GM23338 (cell line): ENCODE measurements around the gene SDHAF2. TPM values are rescaled to one million over a fixed set of nuclear protein-coding genes. Genes with fewer than 3 reads are reported as not detected.

Source experiments
- ATAC-seq: fragments of 200-7000 bp; cut with Tn5 transposase; 3 replicates; pipeline ENCODE4 v1.9.1; 2020
- DNase-seq: peaks from one replicate; pipeline ENCODE4 v3.0.0-alpha.2; 2015; ENCODE audit warnings: low spot score
- H2AFZ ChIP-seq: fragments of 200-600 bp; sonication (generic); 2 replicates; pipeline ENCODE4 v1.8.0; 2016; ENCODE audit warnings: antibody characterized with exemption, mild to moderate bottlenecking, moderate library complexity
- H3F3A ChIP-seq: fragments of 200-600 bp; sonication (generic); replicated peaks from 2 replicates; pipeline ENCODE4 v1.8.0; 2017; ENCODE audit warnings: antibody characterized with exemption, mixed run types, low read depth
- H3K27ac ChIP-seq: fragments of 200-600 bp; sonication (generic); 2 replicates; pipeline ENCODE4 v1.6.1; 2016; ENCODE audit warnings: low read depth
- H3K27me3 ChIP-seq: fragments of 200-600 bp; sonication (generic); 2 replicates; pipeline ENCODE4 v1.8.0; 2016; ENCODE audit warnings: mild to moderate bottlenecking, mixed run types, moderate library complexity; ENCODE audit not compliant: insufficient read depth
- H3K36me3 ChIP-seq: fragments of 200-600 bp; sonication (generic); 2 replicates; pipeline ENCODE4 v1.8.0; 2016; ENCODE audit warnings: mild to moderate bottlenecking; ENCODE audit not compliant: insufficient read depth
- H3K4me1 ChIP-seq: fragments of 200-600 bp; sonication (generic); 2 replicates; pipeline ENCODE4 v1.8.0; 2016; ENCODE audit warnings: mild to moderate bottlenecking, moderate library complexity; ENCODE audit not compliant: insufficient read depth
- H3K4me2 ChIP-seq: fragments of 200-600 bp; sonication (generic); 2 replicates; pipeline ENCODE4 v1.7.1; 2017; ENCODE audit warnings: mixed run types
- H3K4me3 ChIP-seq: fragments of 200-600 bp; sonication (generic); 2 replicates; pipeline ENCODE4 v1.6.1; 2016; ENCODE audit warnings: mixed run types
- H3K79me2 ChIP-seq: fragments of 200-600 bp; sonication (generic); replicated peaks from 2 replicates; pipeline ENCODE4 v1.8.0; 2017; ENCODE audit warnings: mild to moderate bottlenecking; ENCODE audit not compliant: insufficient read depth
- H3K9me2 ChIP-seq: fragments of 200-600 bp; sonication (generic); 2 replicates; pipeline ENCODE4 v1.8.0; 2017; ENCODE audit not compliant: insufficient read depth
- H4K20me1 ChIP-seq: fragments of 200-600 bp; sonication (generic); replicated peaks from 2 replicates; pipeline ENCODE4 v1.8.0; 2017; ENCODE audit warnings: mild to moderate bottlenecking; ENCODE audit not compliant: insufficient read depth
- H3K27ac Mint-ChIP-seq: 2 replicates; pipeline ENCODE4 v1.8.0; 2020; ENCODE audit warnings: inconsistent platforms, mild to moderate bottlenecking, moderate library complexity, mixed read lengths
- H3K27me3 Mint-ChIP-seq: 3 replicates; pipeline ENCODE4 v1.8.0; 2022; ENCODE audit warnings: low read depth, mild to moderate bottlenecking, moderate library complexity, mixed read lengths, inconsistent platforms; ENCODE audit not compliant: insufficient read depth, poor library complexity
- H3K36me3 Mint-ChIP-seq: 3 replicates; pipeline ENCODE4 v1.8.0; 2021; ENCODE audit warnings: low read depth, mild to moderate bottlenecking, inconsistent platforms, moderate library complexity, mixed read lengths
- H3K4me1 Mint-ChIP-seq: 3 replicates; pipeline ENCODE4 v1.8.0; 2020; ENCODE audit warnings: mild to moderate bottlenecking, inconsistent platforms, mixed read lengths
- H3K4me3 Mint-ChIP-seq: 3 replicates; pipeline ENCODE4 v1.8.0; 2021; ENCODE audit warnings: moderate library complexity, mild to moderate bottlenecking, inconsistent platforms, mixed read lengths
- H3K9me3 Mint-ChIP-seq: 3 replicates; pipeline ENCODE4 v1.8.0; 2020; ENCODE audit warnings: moderate library complexity, mild to moderate bottlenecking, inconsistent platforms, mixed read lengths
- EZH2phosphoT487 ChIP-seq: fragments of 200-600 bp; sonication (generic); IDR thresholded peaks from one replicate; pipeline ENCODE4 v1.8.1; 2018; ENCODE audit warnings: antibody characterized with exemption; ENCODE audit not compliant: unreplicated experiment
- NANOG ChIP-seq: IDR thresholded peaks from 2 replicates; pipeline ENCODE4 v1.6.1; 2016; ENCODE audit warnings: antibody characterized with exemption, borderline replicate concordance
- POLR2AphosphoS5 ChIP-seq: IDR thresholded peaks from 2 replicates; pipeline ENCODE4 v1.6.1; 2016; ENCODE audit warnings: antibody characterized with exemption, low read depth
- STAT1 ChIP-seq: IDR thresholded peaks from one replicate; pipeline ENCODE4 v1.6.1; 2016; ENCODE audit warnings: antibody characterized with exemption; ENCODE audit not compliant: unreplicated experiment
- ZNF331 ChIP-seq: fragments of 250-450 bp; sonication (Bioruptor Pico); IDR thresholded peaks from 2 replicates; pipeline ENCODE4 v1.5.0; 2020; ENCODE audit warnings: low read depth, mild to moderate bottlenecking, moderate library complexity
- polyA plus RNA-seq: library from polyadenylated mRNA; unstranded; fragments of >200 nt; fragmentation: Nextera tagmentation; extraction: Ambion mirVana; gene quantifications from 2 replicates; pipeline ENCODE4 v1.2.1, GENCODE V29; 2016
- total RNA-seq: library from RNA; depleted of rRNA; stranded (reverse); fragments of >200 nt; shearing (Covaris generic); gene quantifications from 2 replicates; pipeline ENCODE4 v1.2.3, GENCODE V29; 2014
- TF ChIP-seq, protein P1 (sequence below), 2 experiments: fragments of 200-600 bp in 1 of 2; sonication (generic) in 1 of 2; conservative IDR thresholded peaks; 2 replicates each; pipeline versions ENCODE4 v1.5.1 to v1.6.1; 2016 to 2017; ENCODE audit warnings: antibody characterized with exemption in 2 of 2, low read depth in 2 of 2, mild to moderate bottlenecking in 2 of 2, moderate library complexity in 1 of 2
- TF ChIP-seq, protein P2 (sequence below): IDR thresholded peaks from one replicate; pipeline ENCODE4 v1.6.1; 2018; ENCODE audit warnings: antibody characterized with exemption; ENCODE audit not compliant: unreplicated experiment

The SDHAF2 gene
- total and polyA plus RNA-seq, 2 experiments from 2014 or later, result 53.8 to 57.0 TPM

DNA sequence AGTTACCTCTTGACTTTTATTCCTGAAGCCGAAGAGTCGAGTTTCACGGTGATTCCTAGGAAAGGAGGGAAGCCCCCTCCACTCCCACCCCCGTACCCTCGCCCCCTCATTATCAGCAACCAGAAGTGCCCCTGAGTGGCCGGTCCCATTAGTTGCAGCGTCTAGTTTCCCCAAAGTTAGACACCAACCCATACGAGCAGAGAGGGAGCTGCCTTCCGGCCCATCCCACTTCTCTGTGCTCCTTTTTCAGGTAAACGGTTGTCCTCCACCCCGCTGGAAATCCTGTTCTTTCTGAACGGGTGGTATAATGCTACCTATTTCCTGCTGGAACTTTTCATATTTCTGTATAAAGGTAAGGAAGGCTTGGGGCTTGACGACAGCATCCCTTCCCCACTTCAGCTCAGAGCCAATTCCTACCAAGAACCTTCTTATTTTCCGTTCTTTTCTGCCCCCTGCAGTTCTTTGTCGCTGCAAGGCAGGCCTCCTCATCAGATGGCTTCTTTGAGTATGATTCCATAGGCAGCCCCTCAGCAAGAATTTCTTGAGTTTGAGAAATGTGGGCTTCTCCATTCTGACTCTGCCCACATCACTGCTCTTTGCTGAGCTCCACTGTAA, 36.8 kb upstream of the SDHAF2 start:
- peaks cover 39% of the 10 kb centered on the region for H3K36me3 Mint-ChIP-seq
- Histone ChIP-seq H3K27ac (peak overlapping the region; percentile 70; the same call in 1 of the 2 replicates), H3K79me2 (no peaks in the 10 kb centered on the region), H4K20me1 (no peaks in the 10 kb centered on the region), H2AFZ (peak overlapping the region; percentile 99), H3K36me3 (peaks cover 10% of the 10 kb centered on the region; the same call in 1 of the 2 replicates), H3K4me3 (peak overlapping the region; percentile 90), H3F3A (peaks cover 18% of the 10 kb centered on the region; the same call in 1 of the 2 replicates), H3K4me1 (peaks cover 4% of the 10 kb centered on the region; the same call in 1 of the 2 replicates), H3K9me2 (no peaks in the 10 kb centered on the region), H3K27me3 (no peaks in the 10 kb centered on the region), H3K4me2 (peak overlapping the region; percentile 95)
- peaks cover 20% of the 10 kb centered on the region for H3K27me3 Mint-ChIP-seq
- peak; percentile 43 for DNase-seq
- TF ChIP-seq STAT1 (no peak), ZNF331 (CRISPR knock-in tag) (no peak)
- TF ChIP-seq, protein P1, sequence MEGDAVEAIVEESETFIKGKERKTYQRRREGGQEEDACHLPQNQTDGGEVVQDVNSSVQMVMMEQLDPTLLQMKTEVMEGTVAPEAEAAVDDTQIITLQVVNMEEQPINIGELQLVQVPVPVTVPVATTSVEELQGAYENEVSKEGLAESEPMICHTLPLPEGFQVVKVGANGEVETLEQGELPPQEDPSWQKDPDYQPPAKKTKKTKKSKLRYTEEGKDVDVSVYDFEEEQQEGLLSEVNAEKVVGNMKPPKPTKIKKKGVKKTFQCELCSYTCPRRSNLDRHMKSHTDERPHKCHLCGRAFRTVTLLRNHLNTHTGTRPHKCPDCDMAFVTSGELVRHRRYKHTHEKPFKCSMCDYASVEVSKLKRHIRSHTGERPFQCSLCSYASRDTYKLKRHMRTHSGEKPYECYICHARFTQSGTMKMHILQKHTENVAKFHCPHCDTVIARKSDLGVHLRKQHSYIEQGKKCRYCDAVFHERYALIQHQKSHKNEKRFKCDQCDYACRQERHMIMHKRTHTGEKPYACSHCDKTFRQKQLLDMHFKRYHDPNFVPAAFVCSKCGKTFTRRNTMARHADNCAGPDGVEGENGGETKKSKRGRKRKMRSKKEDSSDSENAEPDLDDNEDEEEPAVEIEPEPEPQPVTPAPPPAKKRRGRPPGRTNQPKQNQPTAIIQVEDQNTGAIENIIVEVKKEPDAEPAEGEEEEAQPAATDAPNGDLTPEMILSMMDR (conservative IDR thresholded peaks at IDR 0.05; ENCODE audit: low read depth in 2 of 2), result peak; percentile 7 to 42; a peak in 3 of 4 replicates
- H3K9me3 Mint-ChIP-seq, result peaks cover 11% of the 10 kb centered on the region; the same call in 1 of the 3 replicates
- peak overlapping the region; percentile 98 for H3K4me3 Mint-ChIP-seq
- H3K4me1 Mint-ChIP-seq, result peaks cover 14% of the 10 kb centered on the region
- ATAC-seq, result peak; percentile 26
- peak overlapping the region; percentile 94 for H3K27ac Mint-ChIP-seq

DNA sequence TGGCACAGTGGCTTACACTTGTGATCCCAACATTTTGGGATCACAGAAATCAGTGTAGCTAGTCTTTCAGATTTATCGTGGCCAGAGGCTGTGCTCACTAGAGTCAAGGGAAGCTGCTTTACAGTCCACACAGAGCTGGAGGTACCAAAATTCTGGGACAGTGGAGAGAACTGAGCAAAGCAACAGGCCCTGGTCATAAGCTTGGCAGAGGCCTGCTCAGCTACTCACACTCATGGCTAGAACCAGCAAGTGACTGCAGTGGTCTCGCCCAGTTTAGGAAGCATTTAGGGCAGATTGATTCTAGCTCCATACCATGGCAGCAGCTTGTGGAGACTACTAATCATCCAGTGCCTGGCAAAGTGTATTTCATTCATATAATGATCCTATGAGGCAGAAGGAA, 28.8 kb upstream of the SDHAF2 start:
- Histone ChIP-seq H3F3A (peaks cover 27% of the 10 kb centered on the region), H2AFZ (no peak overlapping the region), H3K4me2 (no peak overlapping the region), H3K27ac (no peak overlapping the region), H3K4me1 (no peaks in the 10 kb centered on the region), H3K9me2 (no peaks in the 10 kb centered on the region), H3K4me3 (no peak overlapping the region), H4K20me1 (peaks cover 15% of the 10 kb centered on the region), H3K36me3 (peaks cover 39% of the 10 kb centered on the region), H3K27me3 (no peaks in the 10 kb centered on the region), H3K79me2 (no peaks in the 10 kb centered on the region)
- no peaks in the 10 kb centered on the region; the same call in 2 of the 3 replicates for H3K9me3 Mint-ChIP-seq
- TF ChIP-seq POLR2AphosphoS5 (no peak), EZH2phosphoT487 (no peak)
- H3K27me3 Mint-ChIP-seq, result peaks cover 2% of the 10 kb centered on the region
- no peaks in the 10 kb centered on the region for H3K4me1 Mint-ChIP-seq
- peak; percentile 31; the same call in 2 of the 3 replicates for ATAC-seq
- H3K36me3 Mint-ChIP-seq, result peaks cover 57% of the 10 kb centered on the region
- no peak for DNase-seq
- H3K4me3 Mint-ChIP-seq, result no peak overlapping the region
- no peak overlapping the region for H3K27ac Mint-ChIP-seq

DNA sequence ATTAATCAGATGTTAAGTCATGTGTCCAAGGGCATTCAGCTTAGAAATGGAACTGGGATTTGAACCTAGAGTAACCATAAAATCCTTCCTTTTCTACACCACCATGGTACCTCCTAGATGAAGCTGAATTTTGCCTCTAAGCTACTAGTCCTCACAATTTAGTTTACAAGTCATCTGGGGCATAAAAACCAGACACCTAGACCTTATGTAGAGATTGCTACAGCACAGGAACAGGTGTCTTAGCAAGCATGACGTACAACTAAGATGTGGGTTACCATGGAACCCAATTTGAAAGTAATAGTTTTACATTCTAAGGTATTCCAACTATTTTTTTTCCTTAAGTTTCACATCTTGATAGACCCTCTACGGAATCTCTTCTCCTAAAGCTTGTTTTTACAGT, 28.4 kb upstream of the SDHAF2 start:
- H3K27me3 Mint-ChIP-seq, result peaks cover 2% of the 10 kb centered on the region
- no peak for ATAC-seq
- no peaks in the 10 kb centered on the region for H3K4me1 Mint-ChIP-seq
- Histone ChIP-seq H3K4me3 (no peak overlapping the region), H3K79me2 (no peaks in the 10 kb centered on the region), H3K27me3 (no peaks in the 10 kb centered on the region), H4K20me1 (peaks cover 15% of the 10 kb centered on the region), H3F3A (peaks cover 27% of the 10 kb centered on the region), H3K4me1 (no peaks in the 10 kb centered on the region), H3K36me3 (peaks cover 43% of the 10 kb centered on the region), H2AFZ (no peak overlapping the region), H3K4me2 (no peak overlapping the region), H3K9me2 (no peaks in the 10 kb centered on the region), H3K27ac (no peak overlapping the region)
- H3K4me3 Mint-ChIP-seq, result no peak overlapping the region
- no peak for DNase-seq
- no peaks in the 10 kb centered on the region; the same call in 2 of the 3 replicates for H3K9me3 Mint-ChIP-seq
- peaks cover 59% of the 10 kb centered on the region for H3K36me3 Mint-ChIP-seq
- no peak overlapping the region for H3K27ac Mint-ChIP-seq
- TF ChIP-seq EZH2phosphoT487 (no peak), STAT1 (no peak), NANOG (no peak)
- TF ChIP-seq, protein P2, sequence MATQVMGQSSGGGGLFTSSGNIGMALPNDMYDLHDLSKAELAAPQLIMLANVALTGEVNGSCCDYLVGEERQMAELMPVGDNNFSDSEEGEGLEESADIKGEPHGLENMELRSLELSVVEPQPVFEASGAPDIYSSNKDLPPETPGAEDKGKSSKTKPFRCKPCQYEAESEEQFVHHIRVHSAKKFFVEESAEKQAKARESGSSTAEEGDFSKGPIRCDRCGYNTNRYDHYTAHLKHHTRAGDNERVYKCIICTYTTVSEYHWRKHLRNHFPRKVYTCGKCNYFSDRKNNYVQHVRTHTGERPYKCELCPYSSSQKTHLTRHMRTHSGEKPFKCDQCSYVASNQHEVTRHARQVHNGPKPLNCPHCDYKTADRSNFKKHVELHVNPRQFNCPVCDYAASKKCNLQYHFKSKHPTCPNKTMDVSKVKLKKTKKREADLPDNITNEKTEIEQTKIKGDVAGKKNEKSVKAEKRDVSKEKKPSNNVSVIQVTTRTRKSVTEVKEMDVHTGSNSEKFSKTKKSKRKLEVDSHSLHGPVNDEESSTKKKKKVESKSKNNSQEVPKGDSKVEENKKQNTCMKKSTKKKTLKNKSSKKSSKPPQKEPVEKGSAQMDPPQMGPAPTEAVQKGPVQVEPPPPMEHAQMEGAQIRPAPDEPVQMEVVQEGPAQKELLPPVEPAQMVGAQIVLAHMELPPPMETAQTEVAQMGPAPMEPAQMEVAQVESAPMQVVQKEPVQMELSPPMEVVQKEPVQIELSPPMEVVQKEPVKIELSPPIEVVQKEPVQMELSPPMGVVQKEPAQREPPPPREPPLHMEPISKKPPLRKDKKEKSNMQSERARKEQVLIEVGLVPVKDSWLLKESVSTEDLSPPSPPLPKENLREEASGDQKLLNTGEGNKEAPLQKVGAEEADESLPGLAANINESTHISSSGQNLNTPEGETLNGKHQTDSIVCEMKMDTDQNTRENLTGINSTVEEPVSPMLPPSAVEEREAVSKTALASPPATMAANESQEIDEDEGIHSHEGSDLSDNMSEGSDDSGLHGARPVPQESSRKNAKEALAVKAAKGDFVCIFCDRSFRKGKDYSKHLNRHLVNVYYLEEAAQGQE, result no peak
